Activated T-helper 17 cell treated with anti-CD3 and anti-CD28 coated beads, Interleukin-2, amount 50 U/mL, for 72 hours (primary cell): ENCODE data around the gene NLRP2B. TPM values are rescaled to one million over a fixed set of nuclear protein-coding genes. Genes with fewer than 3 reads are reported as not detected.
"Not testable (repeated sequence)": the region's sequence is repeated elsewhere in the genome, so short reads cannot be mapped to it uniquely, and the experiment has no call there.

ENCODE experiments used
- ATAC-seq: fragments of 150-1000 bp; cut with Tn5 transposase; replicated peaks from 2 replicates; pipeline ENCODE4 v1.10.0; 2021; ENCODE audit warnings: mild to moderate bottlenecking, moderate library complexity
- H3K27ac Mint-ChIP-seq: one replicate; pipeline ENCODE4 v1.8.0; 2022; ENCODE audit warnings: mixed read lengths
- H3K27me3 Mint-ChIP-seq: one replicate; pipeline ENCODE4 v1.8.0; 2022; ENCODE audit warnings: mixed read lengths
- H3K36me3 Mint-ChIP-seq: one replicate; pipeline ENCODE4 v1.8.0; 2022; ENCODE audit warnings: low read depth, mild to moderate bottlenecking, mixed read lengths
- H3K4me1 Mint-ChIP-seq: one replicate; pipeline ENCODE4 v1.8.0; 2022; ENCODE audit warnings: mixed read lengths
- H3K4me3 Mint-ChIP-seq: one replicate; pipeline ENCODE4 v1.8.0; 2022; ENCODE audit warnings: mild to moderate bottlenecking, mixed read lengths
- H3K9me3 Mint-ChIP-seq: one replicate; pipeline ENCODE4 v1.8.0; 2022; ENCODE audit warnings: mixed read lengths
- total RNA-seq, 2 donors: library from RNA; stranded (reverse); gene quantifications; one replicate each; pipeline ENCODE4 v1.2.3, GENCODE V29; 2022

The NLRP2B gene
- not detected for total RNA-seq

GRCh38 chrX:57680160-57680559, at the start of gene NLRP2B:
NLRP2B (minus strand) TSS chrX:57680260.
- ATAC-seq: no peak
- no peaks in the 10 kb centered on the region for H3K27me3 Mint-ChIP-seq
- H3K36me3 Mint-ChIP-seq: no peaks in the 10 kb centered on the region
- no peak within 1 kb of the TSS for H3K27ac Mint-ChIP-seq
- H3K9me3 Mint-ChIP-seq: no peaks in the 10 kb centered on the region
- H3K4me1 Mint-ChIP-seq: no peaks in the 10 kb centered on the region
- H3K4me3 Mint-ChIP-seq: no peak within 1 kb of the TSS

GRCh38 chrX:57725995-57726394, 45.9 kb upstream of the NLRP2B start:
- H3K27ac Mint-ChIP-seq, H3K9me3 Mint-ChIP-seq, H3K36me3 Mint-ChIP-seq, H3K27me3 Mint-ChIP-seq, H3K4me3 Mint-ChIP-seq, ATAC-seq, H3K4me1 Mint-ChIP-seq: not testable (repeated sequence)

DNA sequence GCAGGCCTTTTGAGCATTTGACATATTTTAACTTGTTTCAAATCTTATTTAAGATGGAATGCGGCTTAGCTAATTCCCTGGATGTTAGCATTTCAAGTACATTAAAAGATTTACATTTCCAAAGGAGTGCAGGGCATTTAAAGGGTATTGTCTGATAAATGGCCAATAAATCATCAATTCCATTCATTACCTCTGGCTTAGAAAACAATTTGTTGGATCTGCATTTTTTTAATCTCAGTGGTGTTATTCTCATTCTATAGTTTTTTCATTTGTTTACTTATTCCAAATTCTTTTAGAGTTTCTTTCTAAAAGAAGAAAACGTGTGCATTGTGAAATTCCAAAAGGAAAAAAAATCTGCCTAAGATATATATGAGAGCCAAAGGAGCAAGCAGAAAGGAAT, 1.3 kb upstream of the NLRP2B start:
- no peak overlapping the region for H3K4me3 Mint-ChIP-seq
- H3K36me3 Mint-ChIP-seq: no peaks in the 10 kb centered on the region
- H3K4me1 Mint-ChIP-seq: no peaks in the 10 kb centered on the region
- H3K9me3 Mint-ChIP-seq: no peaks in the 10 kb centered on the region
- H3K27me3 Mint-ChIP-seq: no peaks in the 10 kb centered on the region
- ATAC-seq: no peak
- H3K27ac Mint-ChIP-seq: no peak overlapping the region

DNA sequence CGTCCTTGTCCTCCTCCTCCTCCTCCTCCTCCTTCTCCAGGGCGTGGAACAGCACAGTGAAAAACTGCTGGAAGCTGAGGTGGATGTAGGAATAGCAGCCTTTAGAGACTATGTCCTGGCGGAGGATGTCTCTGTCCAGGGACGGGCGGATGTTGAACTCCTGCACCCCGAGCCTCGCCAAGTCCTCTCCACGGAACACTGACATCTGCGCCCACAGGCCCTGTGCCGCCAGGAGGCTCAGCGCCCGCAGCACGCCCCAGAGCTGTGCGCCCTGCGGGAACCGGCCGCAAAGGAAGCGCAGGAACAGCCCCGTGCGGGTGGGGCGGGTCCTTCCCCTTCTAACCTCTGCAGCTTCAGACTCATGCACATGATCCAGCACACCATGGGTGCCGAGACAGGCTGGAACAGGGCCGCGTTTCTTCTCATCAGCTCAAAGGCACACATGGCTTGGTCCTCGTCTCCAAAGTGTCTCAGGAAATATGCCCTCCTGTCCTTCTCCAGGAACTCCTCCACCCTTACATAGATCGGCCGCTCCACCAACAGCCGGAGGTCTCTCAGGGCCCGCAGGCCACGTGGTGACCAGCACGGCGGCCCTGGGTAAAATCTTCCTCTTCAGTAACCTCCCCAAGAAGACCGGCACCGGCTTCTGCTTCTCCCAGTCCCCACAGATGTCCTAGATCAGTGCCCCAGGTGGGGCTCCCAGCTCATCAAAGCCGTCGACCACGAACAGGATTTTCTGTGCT, 1.2 kb downstream of the NLRP2B start:
- Mint-ChIP-seq H3K4me1 (no peaks in the 10 kb centered on the region), H3K36me3 (no peaks in the 10 kb centered on the region), H3K9me3 (peaks cover 2% of the 10 kb centered on the region), H3K27me3 (no peaks in the 10 kb centered on the region), H3K4me3 (no peak overlapping the region), H3K27ac (no peak overlapping the region)
- ATAC-seq: no peak

DNA sequence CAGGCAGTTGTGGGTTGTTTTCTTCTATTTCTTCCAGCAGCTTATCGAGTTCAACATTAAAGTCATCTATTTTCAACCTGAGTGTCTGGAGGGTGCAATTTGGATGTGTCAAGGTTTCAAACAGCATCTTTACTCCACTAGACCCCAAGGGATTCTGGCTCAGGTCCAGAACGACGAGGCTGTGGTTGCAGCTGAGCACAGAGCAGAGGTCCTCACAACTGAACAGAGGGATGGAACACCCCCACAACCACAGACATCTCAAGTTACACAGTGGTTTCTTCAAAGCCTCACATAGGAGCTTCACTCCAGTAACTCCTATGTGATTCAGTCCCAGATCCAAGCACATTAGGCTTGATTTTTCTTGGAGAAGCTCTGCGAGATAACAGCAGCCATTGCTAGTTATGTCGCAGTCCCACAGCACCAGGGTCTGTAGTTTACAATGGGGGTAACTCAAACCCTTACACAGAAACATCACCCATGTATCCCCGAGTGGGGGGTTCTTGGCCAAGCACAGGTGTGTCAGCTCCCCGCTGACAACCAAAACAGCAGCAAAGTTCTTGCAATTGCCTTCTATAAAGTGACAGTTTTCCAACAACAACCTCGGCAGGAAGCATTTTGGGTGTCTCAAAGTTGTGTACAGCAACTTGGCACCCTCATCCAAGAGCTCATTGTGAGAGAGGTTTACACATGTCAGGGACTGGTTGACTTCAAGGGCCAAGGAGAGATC, 2.8 kb downstream of the NLRP2B start:
- Mint-ChIP-seq H3K9me3 (peaks cover 4% of the 10 kb centered on the region), H3K36me3 (no peaks in the 10 kb centered on the region), H3K4me1 (no peaks in the 10 kb centered on the region), H3K4me3 (no peak overlapping the region), H3K27ac (no peak overlapping the region), H3K27me3 (no peaks in the 10 kb centered on the region)
- no peak for ATAC-seq

DNA sequence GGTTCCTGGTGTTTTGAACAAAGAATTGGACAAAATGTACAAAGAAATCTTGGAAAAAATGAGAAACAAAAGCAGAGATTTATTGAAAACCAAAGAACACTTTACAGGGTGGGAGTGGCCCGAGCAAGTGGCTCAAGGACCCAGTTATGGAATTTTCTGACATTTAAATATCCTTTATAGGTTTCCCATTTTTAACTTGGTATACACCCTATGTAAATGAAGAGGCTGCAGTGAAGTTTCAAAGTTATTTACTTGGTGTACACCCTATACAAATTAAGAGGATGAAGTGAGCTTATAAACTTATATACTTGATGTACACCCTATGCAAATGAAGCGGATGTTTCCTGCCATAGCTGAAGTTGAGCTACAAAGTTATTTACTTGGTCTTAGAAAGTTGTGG, 4.7 kb downstream of the NLRP2B start:
- Mint-ChIP-seq H3K27me3 (no peaks in the 10 kb centered on the region), H3K27ac (no peak overlapping the region), H3K36me3 (no peaks in the 10 kb centered on the region), H3K4me3 (no peak overlapping the region), H3K9me3 (peaks cover 4% of the 10 kb centered on the region), H3K4me1 (no peaks in the 10 kb centered on the region)
- no peak for ATAC-seq

- no peak overlapping the region for H3K27ac Mint-ChIP-seq
- ATAC-seq: no peak
- no peaks in the 10 kb centered on the region for H3K27me3 Mint-ChIP-seq
- peaks cover 4% of the 10 kb centered on the region for H3K9me3 Mint-ChIP-seq
- no peak overlapping the region for H3K4me3 Mint-ChIP-seq
- no peaks in the 10 kb centered on the region for H3K4me1 Mint-ChIP-seq
- H3K36me3 Mint-ChIP-seq: no peaks in the 10 kb centered on the region
Observed at GRCh38 chrX:57674861-57675260, 5.2 kb downstream of the NLRP2B start.

GRCh38 chrX:57669961-57670360, 10.1 kb downstream of the NLRP2B start:
- no peaks in the 10 kb centered on the region for H3K4me1 Mint-ChIP-seq
- H3K36me3 Mint-ChIP-seq: no peaks in the 10 kb centered on the region
- no peak overlapping the region for H3K4me3 Mint-ChIP-seq
- no peak overlapping the region for H3K27ac Mint-ChIP-seq
- H3K27me3 Mint-ChIP-seq: no peaks in the 10 kb centered on the region
- peaks cover 4% of the 10 kb centered on the region for H3K9me3 Mint-ChIP-seq
- ATAC-seq: no peak

GRCh38 chrX:57667010-57667409, 13.1 kb downstream of the NLRP2B start:
- H3K27ac Mint-ChIP-seq: no peak overlapping the region
- H3K36me3 Mint-ChIP-seq: no peaks in the 10 kb centered on the region
- ATAC-seq: no peak
- H3K9me3 Mint-ChIP-seq: no peaks in the 10 kb centered on the region
- no peak overlapping the region for H3K4me3 Mint-ChIP-seq
- H3K4me1 Mint-ChIP-seq: no peaks in the 10 kb centered on the region
- H3K27me3 Mint-ChIP-seq: no peaks in the 10 kb centered on the region

DNA sequence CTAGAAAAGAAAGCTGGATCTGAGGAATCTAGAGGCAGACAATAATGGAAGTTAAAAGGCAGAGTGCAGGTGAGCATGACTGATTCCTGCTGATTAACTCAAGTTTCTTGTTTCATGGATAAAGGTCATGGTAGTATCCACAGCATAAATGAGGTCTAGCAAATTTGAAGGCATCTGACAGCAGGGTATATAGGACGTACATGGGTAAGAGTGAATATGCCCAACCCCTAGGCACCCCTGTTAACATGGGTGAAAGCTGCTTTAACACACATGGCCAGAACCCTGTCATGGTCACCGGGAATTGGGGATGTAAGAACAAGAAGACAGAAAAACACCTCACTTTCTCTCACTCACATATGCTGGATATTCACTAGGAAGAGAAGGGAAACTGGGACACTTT, 25.0 kb downstream of the NLRP2B start:
- Mint-ChIP-seq H3K27me3 (no peaks in the 10 kb centered on the region), H3K9me3 (no peaks in the 10 kb centered on the region), H3K4me1 (no peaks in the 10 kb centered on the region), H3K27ac (no peak overlapping the region), H3K4me3 (no peak overlapping the region), H3K36me3 (no peaks in the 10 kb centered on the region)
- no peak for ATAC-seq

DNA sequence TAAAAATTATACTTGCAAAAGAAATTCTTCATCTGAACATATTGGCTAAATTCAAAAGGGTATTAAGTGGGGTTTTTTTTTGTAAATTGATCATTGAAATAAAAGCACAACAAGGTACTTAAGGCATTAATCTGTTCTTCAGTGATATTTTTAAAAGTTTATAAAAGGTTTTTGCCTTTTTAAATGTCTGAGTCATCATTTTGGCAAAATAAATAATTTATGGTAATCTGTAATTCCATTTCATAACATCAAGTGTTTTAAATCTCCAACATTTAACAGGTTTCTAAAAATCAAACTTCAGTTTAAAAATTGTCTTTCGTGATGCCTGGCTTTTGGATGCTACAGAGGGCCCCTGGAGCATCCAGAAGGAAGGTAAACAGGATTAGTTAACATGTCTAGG, 27.4 kb downstream of the NLRP2B start:
- Mint-ChIP-seq H3K27ac (no peak overlapping the region), H3K4me3 (no peak overlapping the region), H3K9me3 (no peaks in the 10 kb centered on the region), H3K36me3 (no peaks in the 10 kb centered on the region), H3K27me3 (no peaks in the 10 kb centered on the region), H3K4me1 (no peaks in the 10 kb centered on the region)
- no peak for ATAC-seq

GRCh38 chrX:57651169-57651919, 28.7 kb downstream of the NLRP2B start:
- no peak for ATAC-seq
- Mint-ChIP-seq H3K4me1 (no peaks in the 10 kb centered on the region), H3K9me3 (no peaks in the 10 kb centered on the region), H3K36me3 (no peaks in the 10 kb centered on the region), H3K27ac (no peak overlapping the region), H3K4me3 (no peak overlapping the region), H3K27me3 (no peaks in the 10 kb centered on the region)

DNA sequence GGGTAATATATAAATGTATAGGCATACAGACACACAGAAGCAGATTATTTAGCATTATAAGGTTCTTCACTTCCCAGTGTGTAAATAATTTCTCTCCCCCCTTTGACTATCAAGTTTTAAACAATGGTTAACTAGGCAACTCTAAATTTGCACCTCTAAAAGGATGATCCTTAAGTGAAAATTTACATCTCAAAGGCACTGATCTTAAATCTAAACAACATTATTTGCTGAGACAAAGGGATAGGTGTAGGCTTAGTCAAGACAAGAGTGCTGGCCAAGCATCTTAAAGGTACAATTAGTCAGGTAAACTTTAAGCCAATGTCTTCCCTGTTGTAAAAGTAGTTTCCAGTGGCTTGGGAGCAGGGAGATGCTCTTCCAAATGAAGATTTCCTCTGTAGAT, 33.0 kb downstream of the NLRP2B start:
- H3K9me3 Mint-ChIP-seq: no peaks in the 10 kb centered on the region
- no peaks in the 10 kb centered on the region for H3K27me3 Mint-ChIP-seq
- H3K4me3 Mint-ChIP-seq: no peak overlapping the region
- H3K36me3 Mint-ChIP-seq: no peaks in the 10 kb centered on the region
- ATAC-seq: no peak
- no peaks in the 10 kb centered on the region for H3K4me1 Mint-ChIP-seq
- no peak overlapping the region for H3K27ac Mint-ChIP-seq

GRCh38 chrX:57643698-57644097, 36.4 kb downstream of the NLRP2B start:
- no peak for ATAC-seq
- no peaks in the 10 kb centered on the region for H3K27me3 Mint-ChIP-seq
- H3K27ac Mint-ChIP-seq: no peak overlapping the region
- H3K9me3 Mint-ChIP-seq: peaks cover 4% of the 10 kb centered on the region
- no peaks in the 10 kb centered on the region for H3K36me3 Mint-ChIP-seq
- no peaks in the 10 kb centered on the region for H3K4me1 Mint-ChIP-seq
- no peak overlapping the region for H3K4me3 Mint-ChIP-seq

- no peaks in the 10 kb centered on the region for H3K27me3 Mint-ChIP-seq
- peaks cover 4% of the 10 kb centered on the region for H3K9me3 Mint-ChIP-seq
- no peaks in the 10 kb centered on the region for H3K36me3 Mint-ChIP-seq
- no peak for ATAC-seq
- H3K4me3 Mint-ChIP-seq: no peak overlapping the region
- H3K27ac Mint-ChIP-seq: no peak overlapping the region
- no peaks in the 10 kb centered on the region for H3K4me1 Mint-ChIP-seq
Observed at GRCh38 chrX:57641338-57641737, 38.7 kb downstream of the NLRP2B start.
